HepG2 (cell line): ENCODE data around the gene MDP1. TPM values are rescaled to one million over a fixed set of nuclear protein-coding genes. Genes with fewer than 3 reads are reported as not detected.

ENCODE experiments used
- DNMT3B ChIP-seq: conservative IDR thresholded peaks from 2 replicates; pipeline ENCODE4 v1.6.1; 2016; ENCODE audit warnings: missing biosample characterization, control low read depth
- HNF1A ChIP-seq, 2 experiments: sonication (generic) in 1 of 2; formaldehyde crosslinking in 1 of 2; IDR thresholded peaks; 2 replicates each; pipeline versions ENCODE4 v1.4.0 to v1.6.1; 2016 to 2020; ENCODE audit warnings: borderline replicate concordance in 1 of 2, low read depth in 1 of 2, mild to moderate bottlenecking in 1 of 2, missing genetic modification reagents in 1 of 2
- IRF2 ChIP-seq: IDR thresholded peaks from 2 replicates; pipeline ENCODE4 v1.6.1; 2018; ENCODE audit warnings: missing genetic modification reagents, missing compliant biosample characterization
- IRX3 ChIP-seq: sonication (generic); formaldehyde crosslinking; IDR thresholded peaks from 2 replicates; pipeline ENCODE4 v1.8.1; 2023; ENCODE audit warnings: mild to moderate bottlenecking, low read depth, missing genetic modification reagents, borderline replicate concordance
- LCORL ChIP-seq, 2 experiments: fragments of 450-650 bp in 1 of 2; sonication (generic) in 1 of 2; formaldehyde crosslinking in 1 of 2; IDR thresholded peaks; 2 replicates each; pipeline versions ENCODE4 v1.5.0 to v1.6.1; 2017 to 2020; ENCODE audit warnings: antibody characterized with exemption in 1 of 2, missing genetic modification reagents in 1 of 2
- MED1 ChIP-seq: sonication (generic); formaldehyde crosslinking; IDR thresholded peaks from 2 replicates; pipeline ENCODE4 v1.4.0; 2020; ENCODE audit warnings: missing genetic modification reagents
- NKX3-1 ChIP-seq: sonication (generic); formaldehyde crosslinking; IDR thresholded peaks from 2 replicates; pipeline ENCODE4 v1.5.0; 2020; ENCODE audit warnings: missing genetic modification reagents
- PAF1 ChIP-seq: IDR thresholded peaks from 2 replicates; pipeline ENCODE4 v1.6.1; 2016; ENCODE audit warnings: missing genetic modification reagents, missing compliant biosample characterization
- TSC22D2 ChIP-seq: sonication (generic); formaldehyde crosslinking; IDR thresholded peaks from 2 replicates; pipeline ENCODE4 v1.5.1; 2020; ENCODE audit warnings: missing genetic modification reagents, mild to moderate bottlenecking, borderline replicate concordance
- ZC3H4 ChIP-seq: sonication (generic); formaldehyde crosslinking; IDR thresholded peaks from 2 replicates; pipeline ENCODE4 v1.4.0; 2020; ENCODE audit warnings: missing genetic modification reagents, borderline replicate concordance
- ZNF143 ChIP-seq: sonication (generic); formaldehyde crosslinking; IDR thresholded peaks from 2 replicates; pipeline ENCODE4 v1.4.0; 2020; ENCODE audit warnings: missing genetic modification reagents
- ZNF543 ChIP-seq: sonication (generic); formaldehyde crosslinking; IDR thresholded peaks from 2 replicates; pipeline ENCODE4 v1.4.0; 2020; ENCODE audit warnings: mild to moderate bottlenecking, missing genetic modification reagents
- polyA plus RNA-seq, 8 experiments: library from polyadenylated mRNA; depleted of rRNA in 3 of 8; stranded (reverse) in 7 of 8; unstranded in 1 of 8; fragments of >200 nt; fragmentation: Illumina TruSeq in 4 of 8; extraction: Trizol in 4 of 8; gene quantifications; 2 replicates each; pipeline versions ENCODE4 v1.2.1 to v1.2.3, GENCODE V29; 2011 to 2016; ENCODE audit warnings: low read depth in 4 of 8, missing spikeins in 1 of 8, mixed read lengths in 1 of 8; ENCODE audit not compliant: insufficient read depth in 1 of 8
- total RNA-seq, 5 experiments: library from RNA; depleted of rRNA; stranded (reverse); fragments of >200 nt; fragmentation: Illumina TruSeq; extraction: Trizol; gene quantifications; 2 replicates each; pipeline ENCODE4 v1.2.3, GENCODE V29; 2016; ENCODE audit warnings: low read depth in 1 of 5
- TF ChIP-seq, protein P1 (sequence below): sonication (generic); formaldehyde crosslinking; IDR thresholded peaks from 2 replicates; pipeline ENCODE4 v1.4.0; 2020; ENCODE audit warnings: missing genetic modification reagents, low read depth, mild to moderate bottlenecking, borderline replicate concordance

MDP1 gene
- total and polyA plus RNA-seq, 2 of the 13 experiments (the other 11 are each of a cell fraction or from before 2014, with no cell fraction given), result 44.1 to 48.7 TPM

GRCh38 chr14:24234095-24235005 lies 18.5 kb upstream of the MDP1 start (continued):
- no peak for TF ChIP-seq IRX3 (CRISPR knock-in tag)
- TF ChIP-seq ZNF543 (CRISPR knock-in tag), result 0 out of 2 replicates have a peak, but pooled peaks have one; percentile 46
- 0 out of 2 replicates have a peak, but pooled peaks have one; percentile 7 for TF ChIP-seq DNMT3B (CRISPR knock-in tag)
- 0 out of 2 replicates have a peak, but pooled peaks have one; percentile 30 for TF ChIP-seq ZC3H4 (CRISPR knock-in tag)
- TF ChIP-seq LCORL (IDR thresholded peaks at IDR 0.05), result no peak
- TF ChIP-seq LCORL (CRISPR knock-in tag; IDR thresholded peaks at IDR 0.05), result 0 out of 2 replicates have a peak, but pooled peaks have one; percentile 16
- TF ChIP-seq PAF1 (CRISPR knock-in tag), result 0 out of 2 replicates have a peak, but pooled peaks have one; percentile 18
- peak; percentile 13; the same call in 1 of the 2 replicates for TF ChIP-seq NKX3-1 (CRISPR knock-in tag)
- TF ChIP-seq MED1 (CRISPR knock-in tag), result no peak
- TF ChIP-seq, protein P1, sequence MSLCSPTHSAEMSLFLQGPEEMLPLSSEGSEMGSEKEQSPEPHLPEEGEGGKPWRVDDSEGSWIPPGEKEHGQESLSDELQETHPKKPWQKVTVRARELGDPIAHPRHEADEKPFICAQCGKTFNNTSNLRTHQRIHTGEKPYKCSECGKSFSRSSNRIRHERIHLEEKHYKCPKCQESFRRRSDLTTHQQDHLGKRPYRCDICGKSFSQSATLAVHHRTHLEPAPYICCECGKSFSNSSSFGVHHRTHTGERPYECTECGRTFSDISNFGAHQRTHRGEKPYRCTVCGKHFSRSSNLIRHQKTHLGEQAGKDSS (CRISPR knock-in tag), result 0 out of 2 replicates have a peak, but pooled peaks have one; percentile 39
- TF ChIP-seq TSC22D2 (CRISPR knock-in tag), result no peak
- TF ChIP-seq ZNF143 (CRISPR knock-in tag), result no peak
- TF ChIP-seq HNF1A (IDR thresholded peaks at IDR 0.05; ENCODE audit: low read depth), result no peak
- TF ChIP-seq HNF1A (CRISPR knock-in tag; IDR thresholded peaks at IDR 0.05; ENCODE audit: borderline replicate concordance), result peak; percentile 21; the same call in 1 of the 2 replicates
- peak; percentile 12; the same call in 1 of the 2 replicates for TF ChIP-seq IRF2
